GM12801 (cell line): ENCODE measurements around the gene HSPA4.

Source experiments
- CTCF ChIP-seq: IDR thresholded peaks from one replicate; pipeline ENCODE4 v1.5.1; 2011; ENCODE audit warnings: control low read depth; ENCODE audit not compliant: insufficient read length; ENCODE audit errors: extremely low read depth

Gene HSPA4

GRCh38 chr5:133051542-133052316 is at the start of gene HSPA4:
HSPA4 (plus strand) TSS chr5:133052013; CDS start chr5:133052251, 238 bp downstream.
- TF ChIP-seq CTCF = no peak

- no peak for TF ChIP-seq CTCF
Measured at GRCh38 chr5:133006653-133007052, 45.2 kb upstream of the HSPA4 start.

GRCh38 chr5:133015466-133015865 is 36.3 kb upstream of the HSPA4 start:
- TF ChIP-seq CTCF = no peak

- no peak for TF ChIP-seq CTCF
Measured at GRCh38 chr5:133017964-133018363, 33.8 kb upstream of the HSPA4 start.

GRCh38 chr5:133025804-133026663 is 25.8 kb upstream of the HSPA4 start, which contains the start of gene ZCCHC10:
ZCCHC10 (minus strand) TSS chr5:133026549; CDS start chr5:133026537, 12 bp downstream.
- TF ChIP-seq CTCF = no peak

- no peak for TF ChIP-seq CTCF
Measured at GRCh38 chr5:133026664-133027153, 25.1 kb upstream of the HSPA4 start.

GRCh38 chr5:133029416-133029815 is 22.4 kb upstream of the HSPA4 start:
- no peak for TF ChIP-seq CTCF
